Stimulated activated memory B cell treated with anti-CD40 and anti-IgM and Interleukin-4, amounts not matched to agents 10 μg/mL and 1 μg/mL and 100 μg/mL, for 72 hours (primary cell): ENCODE results near the gene AVL9.
"Not testable (repeated sequence)": the region's sequence is repeated elsewhere in the genome, so short reads cannot be mapped to it uniquely, and the experiment has no call there.

Experiments used
- ATAC-seq: fragments of 150-1000 bp; cut with Tn5 transposase; 2 replicates; pipeline ENCODE4 v1.10.0; 2021
- H3K27ac Mint-ChIP-seq: one replicate; pipeline ENCODE4 v1.8.0; 2022; ENCODE audit warnings: mild to moderate bottlenecking, mixed read lengths
- H3K27me3 Mint-ChIP-seq: one replicate; pipeline ENCODE4 v1.8.0; 2022; ENCODE audit warnings: mixed read lengths
- H3K36me3 Mint-ChIP-seq: one replicate; pipeline ENCODE4 v1.8.0; 2022; ENCODE audit warnings: mixed read lengths
- H3K4me1 Mint-ChIP-seq: one replicate; pipeline ENCODE4 v1.8.0; 2022; ENCODE audit warnings: mixed read lengths
- H3K4me3 Mint-ChIP-seq: one replicate; pipeline ENCODE4 v1.8.0; 2022; ENCODE audit warnings: mild to moderate bottlenecking, moderate library complexity, mixed read lengths
- H3K9me3 Mint-ChIP-seq: one replicate; pipeline ENCODE4 v1.8.0; 2022; ENCODE audit warnings: mixed read lengths

AVL9 gene

DNA sequence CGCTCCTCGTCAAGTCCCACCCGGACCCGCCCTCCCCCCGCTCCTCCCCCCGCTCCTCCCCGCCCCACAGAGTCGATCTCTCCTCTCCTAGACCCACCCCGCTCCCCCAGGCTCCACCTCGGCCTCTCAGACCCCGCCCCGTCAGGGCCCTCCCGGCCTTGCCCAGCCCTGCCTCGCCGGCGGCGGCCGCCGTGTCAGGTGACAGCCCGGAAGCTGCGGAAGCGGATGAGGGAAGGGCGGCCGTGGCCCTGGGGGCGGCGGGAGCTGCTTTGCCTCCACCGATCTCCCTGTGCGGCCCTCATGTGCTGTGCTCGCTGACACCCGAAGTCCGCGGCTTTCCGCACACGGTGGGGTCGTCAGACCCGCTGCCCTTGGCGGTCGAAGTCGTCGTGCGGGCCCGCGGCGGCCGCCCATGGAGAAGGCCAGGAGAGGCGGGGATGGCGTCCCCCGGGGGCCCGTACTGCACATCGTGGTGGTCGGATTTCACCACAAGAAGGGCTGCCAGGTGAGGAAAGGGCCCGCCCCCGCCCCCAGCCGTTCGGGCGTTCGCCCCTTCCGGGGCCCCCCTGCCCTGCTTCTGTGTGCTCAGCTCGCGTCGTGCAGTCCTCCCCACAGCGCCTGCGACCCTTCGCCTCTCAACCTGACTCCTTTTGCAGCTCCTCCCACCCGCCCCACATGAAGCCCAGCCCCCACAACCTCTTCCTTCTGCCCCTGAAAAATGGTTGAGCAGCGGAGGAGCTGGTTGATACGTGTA is at the start of gene AVL9:
TSS of gene AVL9 (plus strand) at position 192 of the 754 bp plus-strand sequence. CDS start at position 413, 221 bp downstream.
- peaks cover 32% of the 10 kb centered on the region for H3K4me1 Mint-ChIP-seq
- peaks cover 3% of the 10 kb centered on the region for H3K9me3 Mint-ChIP-seq
- peak within 1 kb of the TSS; percentile 76 for H3K27ac Mint-ChIP-seq
- H3K4me3 Mint-ChIP-seq, result peak within 1 kb of the TSS; percentile 93
- ATAC-seq, result peak; percentile 99
- no peaks in the 10 kb centered on the region for H3K27me3 Mint-ChIP-seq
- H3K36me3 Mint-ChIP-seq, result peaks cover 9% of the 10 kb centered on the region

GRCh38 chr7:32447218-32447617 is 48.1 kb upstream of the AVL9 start:
- H3K9me3 Mint-ChIP-seq, result peaks cover 12% of the 10 kb centered on the region
- ATAC-seq, result no peak
- no peak overlapping the region for H3K27ac Mint-ChIP-seq
- no peaks in the 10 kb centered on the region for H3K4me1 Mint-ChIP-seq
- H3K27me3 Mint-ChIP-seq, result no peaks in the 10 kb centered on the region
- H3K36me3 Mint-ChIP-seq, result no peaks in the 10 kb centered on the region
- no peak overlapping the region for H3K4me3 Mint-ChIP-seq

GRCh38 chr7:32453341-32454011 is 41.8 kb upstream of the AVL9 start:
- no peak overlapping the region for H3K27ac Mint-ChIP-seq
- no peak for ATAC-seq

GRCh38 chr7:32458025-32458424 is 37.3 kb upstream of the AVL9 start:
- Mint-ChIP-seq H3K27me3 (peaks cover 33% of the 10 kb centered on the region), H3K4me1 (no peaks in the 10 kb centered on the region), H3K36me3 (no peaks in the 10 kb centered on the region), H3K4me3 (no peak overlapping the region), H3K27ac (no peak overlapping the region), H3K9me3 (peaks cover 2% of the 10 kb centered on the region)
- ATAC-seq, result no peak

More at GRCh38 chr7:32453341-32454011, 41.8 kb upstream of the AVL9 start:
- peaks cover 6% of the 10 kb centered on the region for H3K9me3 Mint-ChIP-seq
- peaks cover 24% of the 10 kb centered on the region for H3K27me3 Mint-ChIP-seq
- no peaks in the 10 kb centered on the region for H3K4me1 Mint-ChIP-seq
- H3K36me3 Mint-ChIP-seq, result no peaks in the 10 kb centered on the region
- no peak overlapping the region for H3K4me3 Mint-ChIP-seq

GRCh38 chr7:32459788-32460187 is 35.5 kb upstream of the AVL9 start:
- H3K27me3 Mint-ChIP-seq, result peaks cover 21% of the 10 kb centered on the region
- no peaks in the 10 kb centered on the region for H3K4me1 Mint-ChIP-seq
- no peaks in the 10 kb centered on the region for H3K9me3 Mint-ChIP-seq

DNA sequence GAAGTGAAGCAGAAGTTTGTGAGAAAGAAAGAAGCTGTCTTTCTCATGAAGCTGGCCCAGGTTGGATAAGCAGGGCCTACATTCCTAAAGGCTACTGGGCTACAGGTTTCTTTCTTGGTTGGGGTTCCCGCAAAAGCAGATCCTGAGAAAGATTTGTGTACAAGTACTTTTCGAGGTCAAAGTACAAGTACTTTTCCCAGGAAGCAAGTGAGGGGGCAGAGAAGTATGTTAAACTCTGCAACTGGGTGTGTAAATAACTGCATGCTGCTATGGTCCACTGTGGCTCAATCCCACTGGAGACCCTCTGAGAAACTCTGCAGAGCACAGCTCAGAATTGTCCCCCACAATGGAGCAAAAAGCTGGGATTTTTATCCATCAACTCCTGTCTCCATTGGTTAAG is 33.8 kb upstream of the AVL9 start:
- ATAC-seq, result no peak
- Mint-ChIP-seq H3K36me3 (no peaks in the 10 kb centered on the region), H3K27ac (no peak overlapping the region), H3K4me3 (no peak overlapping the region), H3K4me1 (no peaks in the 10 kb centered on the region), H3K27me3 (peaks cover 21% of the 10 kb centered on the region), H3K9me3 (no peaks in the 10 kb centered on the region)

More at GRCh38 chr7:32459788-32460187, 35.5 kb upstream of the AVL9 start:
- no peak for ATAC-seq
- Mint-ChIP-seq H3K36me3 (no peaks in the 10 kb centered on the region), H3K4me3 (no peak overlapping the region), H3K27ac (no peak overlapping the region)

- H3K36me3 Mint-ChIP-seq, result no peaks in the 10 kb centered on the region
- H3K27ac Mint-ChIP-seq, result no peak overlapping the region
- no peak for ATAC-seq
- H3K9me3 Mint-ChIP-seq, result no peaks in the 10 kb centered on the region
- no peak overlapping the region for H3K4me3 Mint-ChIP-seq
- H3K27me3 Mint-ChIP-seq, result peaks cover 19% of the 10 kb centered on the region
- no peaks in the 10 kb centered on the region for H3K4me1 Mint-ChIP-seq
Measured at GRCh38 chr7:32462451-32462850, 32.8 kb upstream of the AVL9 start.

DNA sequence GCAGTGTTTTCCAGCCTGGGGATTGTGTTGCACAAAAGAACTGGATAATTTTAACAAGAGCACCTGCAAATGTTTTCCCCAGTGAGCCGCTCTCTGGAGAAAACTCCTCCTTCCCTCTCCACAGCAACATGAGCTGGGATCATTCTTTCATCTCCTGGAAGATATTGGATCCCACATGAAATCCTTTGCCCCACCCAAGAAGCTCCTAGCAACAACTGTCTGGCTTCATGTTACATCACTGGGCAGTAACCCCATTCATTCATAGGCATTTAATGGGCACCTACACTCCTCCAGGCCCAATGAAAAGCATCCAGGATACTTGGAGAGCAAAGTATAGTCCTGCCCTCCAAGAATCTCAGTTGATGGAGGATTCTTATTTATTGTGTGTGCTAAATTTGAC is 32.3 kb upstream of the AVL9 start:
- no peak overlapping the region for H3K4me3 Mint-ChIP-seq
- H3K36me3 Mint-ChIP-seq, result no peaks in the 10 kb centered on the region
- no peaks in the 10 kb centered on the region for H3K9me3 Mint-ChIP-seq
- no peak for ATAC-seq
- H3K27me3 Mint-ChIP-seq, result peaks cover 14% of the 10 kb centered on the region
- H3K27ac Mint-ChIP-seq, result no peak overlapping the region
- H3K4me1 Mint-ChIP-seq, result no peaks in the 10 kb centered on the region

DNA sequence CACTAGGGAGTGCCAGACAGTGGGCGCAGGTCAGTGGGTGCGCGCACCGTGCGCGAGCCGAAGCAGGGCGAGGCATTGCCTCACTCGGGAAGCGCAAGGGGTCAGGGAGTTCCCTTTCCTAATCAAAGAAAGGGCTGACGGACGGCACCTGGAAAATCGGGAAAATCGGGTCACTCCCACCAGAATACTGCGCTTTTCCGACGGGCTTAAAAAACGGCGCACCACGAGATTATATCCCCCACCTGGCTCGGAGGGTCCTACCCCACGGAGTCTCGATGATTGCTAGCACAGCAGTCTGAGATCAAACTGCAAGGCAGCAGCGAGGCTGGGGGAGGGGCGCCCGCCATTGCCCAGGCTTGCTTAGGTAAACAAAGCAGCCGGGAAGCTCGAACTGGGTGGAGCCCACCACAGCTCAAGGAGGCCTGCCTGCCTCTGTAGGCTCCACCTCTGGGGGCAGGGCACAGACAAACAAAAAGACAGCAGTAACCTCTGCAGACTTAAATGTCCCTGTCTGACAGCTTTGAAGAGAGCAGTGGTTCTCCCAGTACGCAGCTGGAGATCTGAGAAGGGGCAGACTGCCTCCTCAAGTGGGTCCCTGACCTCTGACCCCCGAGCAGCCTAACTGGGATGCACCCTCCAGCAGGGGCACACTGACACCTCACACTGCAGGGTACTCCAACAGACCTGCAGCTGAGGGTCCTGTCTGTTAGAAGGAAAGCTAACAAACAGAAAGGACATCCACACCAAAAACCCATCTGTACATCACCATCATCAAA is 30.5 kb upstream of the AVL9 start:
- H3K9me3 Mint-ChIP-seq, H3K4me3 Mint-ChIP-seq, H3K27ac Mint-ChIP-seq, ATAC-seq, H3K36me3 Mint-ChIP-seq, H3K4me1 Mint-ChIP-seq, H3K27me3 Mint-ChIP-seq: not testable (repeated sequence)

GRCh38 chr7:32470004-32470403 is 25.3 kb upstream of the AVL9 start:
- not testable (repeated sequence) for ATAC-seq, H3K27ac Mint-ChIP-seq, H3K4me3 Mint-ChIP-seq, H3K9me3 Mint-ChIP-seq, H3K27me3 Mint-ChIP-seq, H3K4me1 Mint-ChIP-seq, H3K36me3 Mint-ChIP-seq

- Mint-ChIP-seq H3K4me1 (peaks cover 6% of the 10 kb centered on the region), H3K36me3 (no peaks in the 10 kb centered on the region), H3K27ac (no peak overlapping the region), H3K9me3 (no peaks in the 10 kb centered on the region), H3K27me3 (no peaks in the 10 kb centered on the region), H3K4me3 (no peak overlapping the region)
- no peak for ATAC-seq
Measured at GRCh38 chr7:32470871-32471270, 24.4 kb upstream of the AVL9 start.

GRCh38 chr7:32472015-32472414 is 23.3 kb upstream of the AVL9 start:
- no peak for ATAC-seq
- H3K36me3 Mint-ChIP-seq, result no peaks in the 10 kb centered on the region
- no peaks in the 10 kb centered on the region for H3K27me3 Mint-ChIP-seq
- H3K4me3 Mint-ChIP-seq, result no peak overlapping the region
- H3K9me3 Mint-ChIP-seq, result no peaks in the 10 kb centered on the region
- no peak overlapping the region for H3K27ac Mint-ChIP-seq
- H3K4me1 Mint-ChIP-seq, result peaks cover 6% of the 10 kb centered on the region

GRCh38 chr7:32474008-32474407 is 21.3 kb upstream of the AVL9 start:
- no peak for ATAC-seq
- no peak overlapping the region for H3K27ac Mint-ChIP-seq
- no peak overlapping the region for H3K4me3 Mint-ChIP-seq
- H3K4me1 Mint-ChIP-seq, result peaks cover 6% of the 10 kb centered on the region
- H3K9me3 Mint-ChIP-seq, result no peaks in the 10 kb centered on the region
- H3K36me3 Mint-ChIP-seq, result no peaks in the 10 kb centered on the region
- no peaks in the 10 kb centered on the region for H3K27me3 Mint-ChIP-seq

DNA sequence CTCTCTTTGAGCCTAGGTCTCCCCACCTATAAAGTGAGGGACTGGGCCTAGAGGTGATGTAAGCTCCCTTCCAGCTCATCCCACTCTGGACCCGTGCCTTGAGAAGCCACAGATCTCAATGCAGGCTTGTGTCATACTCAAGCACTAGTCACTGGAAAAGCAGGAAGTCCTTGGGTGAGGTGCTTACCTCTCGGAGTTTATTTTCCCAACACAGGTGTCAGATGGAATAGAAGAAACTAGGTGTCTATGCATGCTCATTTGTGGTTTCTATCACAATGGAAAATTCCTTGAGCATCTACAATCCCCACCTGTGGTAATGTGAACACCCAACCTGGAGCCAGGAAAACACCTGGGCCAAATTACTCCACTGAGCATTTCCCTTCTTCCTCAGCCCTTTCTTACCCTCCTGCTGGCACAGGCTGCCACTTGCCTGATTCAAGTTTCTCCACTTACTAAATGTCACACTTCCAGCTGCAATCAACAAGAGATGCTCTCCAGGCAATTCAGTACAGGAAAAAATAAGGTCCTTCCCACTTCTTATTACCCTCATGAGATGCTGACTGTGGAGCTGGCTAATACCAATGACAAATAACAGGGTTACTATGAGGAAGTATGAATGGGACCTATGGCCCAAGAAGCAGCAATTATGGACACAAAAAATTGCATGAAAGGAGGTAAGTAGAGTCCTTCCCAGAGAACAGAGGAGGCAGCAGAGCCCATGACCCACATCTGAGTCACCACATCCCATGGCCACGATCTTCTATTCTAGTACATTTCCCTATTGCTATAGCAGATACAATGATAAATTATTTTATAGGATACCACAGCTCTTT is 18.3 kb upstream of the AVL9 start:
- no peak for ATAC-seq
- no peak overlapping the region for H3K4me3 Mint-ChIP-seq
- H3K4me1 Mint-ChIP-seq, result peaks cover 6% of the 10 kb centered on the region
- H3K27ac Mint-ChIP-seq, result no peak overlapping the region
- no peaks in the 10 kb centered on the region for H3K36me3 Mint-ChIP-seq
- no peaks in the 10 kb centered on the region for H3K9me3 Mint-ChIP-seq
- H3K27me3 Mint-ChIP-seq, result no peaks in the 10 kb centered on the region

DNA sequence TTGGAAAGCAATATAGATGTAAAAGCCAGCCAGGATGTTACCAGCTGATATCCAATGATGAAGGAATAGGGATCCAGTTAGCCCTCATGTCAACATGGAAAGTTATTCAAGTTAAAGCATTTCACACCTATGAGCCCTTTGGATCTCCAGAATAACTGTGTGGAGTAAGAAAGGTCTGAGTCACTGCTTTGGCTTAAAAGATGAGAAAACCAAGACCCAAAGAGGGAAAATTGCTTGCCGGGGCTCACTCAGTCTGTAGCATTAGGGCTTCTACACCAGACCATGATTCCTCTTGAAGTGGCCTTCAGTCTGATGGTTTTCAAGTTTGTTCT is 17.7 kb upstream of the AVL9 start:
- Mint-ChIP-seq H3K9me3 (no peaks in the 10 kb centered on the region), H3K27ac (no peak overlapping the region), H3K27me3 (no peaks in the 10 kb centered on the region), H3K4me3 (no peak overlapping the region), H3K4me1 (peaks cover 6% of the 10 kb centered on the region), H3K36me3 (no peaks in the 10 kb centered on the region)
- ATAC-seq, result no peak
